Hematopoietic multipotent progenitor cell treated with erythropoietin and hydrocortisone succinate and interleukin-3 and kit ligand, for 6 days (in vitro differentiated cells): Measurements from ENCODE around the gene SURF2.

ENCODE experiments used
- DNase-seq: peaks from one replicate; pipeline ENCODE4 v3.0.0-alpha.2; 2015

SURF2 gene

GRCh38 chr9:133404454-133405002, 48.2 kb downstream of the SURF2 start:
- DNase-seq = no peak

- no peak for DNase-seq
Measured at GRCh38 chr9:133405508-133406438, 49.4 kb downstream of the SURF2 start.

GRCh38 chr9:133406480-133407307, 50.3 kb downstream of the SURF2 start:
- DNase-seq = peak; percentile 89

GRCh38 chr9:133408042-133408441, 51.7 kb downstream of the SURF2 start:
- DNase-seq = no peak
